ENCODE data around the gene JPH2.

DNA sequence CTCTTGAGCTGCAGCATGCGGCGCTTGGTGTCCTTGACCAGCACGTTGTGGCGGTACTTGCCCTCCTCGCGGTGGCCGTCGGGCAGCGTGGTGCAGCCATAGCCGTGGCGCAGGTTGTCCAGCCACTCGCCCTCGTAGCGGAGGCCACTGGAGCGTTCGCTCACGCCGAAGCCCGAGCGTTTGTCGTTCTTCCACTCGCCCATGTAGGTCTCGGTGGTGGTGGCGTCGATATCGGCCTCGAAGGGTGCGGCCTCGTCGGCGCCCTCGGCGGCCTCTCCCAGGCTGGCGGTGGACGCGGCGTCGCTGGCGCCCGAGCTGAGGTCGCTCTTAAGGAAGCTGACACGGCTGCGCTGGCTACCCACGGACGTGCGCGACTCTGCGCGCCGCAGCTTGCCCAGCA, 27.3 kb downstream of the JPH2 start:
- TF ChIP-seq ARID4B (CRISPR knock-in tag; IDR thresholded peaks at IDR 0.05; ENCODE audit: borderline replicate concordance), result no peak
- TF ChIP-seq, protein P1, sequence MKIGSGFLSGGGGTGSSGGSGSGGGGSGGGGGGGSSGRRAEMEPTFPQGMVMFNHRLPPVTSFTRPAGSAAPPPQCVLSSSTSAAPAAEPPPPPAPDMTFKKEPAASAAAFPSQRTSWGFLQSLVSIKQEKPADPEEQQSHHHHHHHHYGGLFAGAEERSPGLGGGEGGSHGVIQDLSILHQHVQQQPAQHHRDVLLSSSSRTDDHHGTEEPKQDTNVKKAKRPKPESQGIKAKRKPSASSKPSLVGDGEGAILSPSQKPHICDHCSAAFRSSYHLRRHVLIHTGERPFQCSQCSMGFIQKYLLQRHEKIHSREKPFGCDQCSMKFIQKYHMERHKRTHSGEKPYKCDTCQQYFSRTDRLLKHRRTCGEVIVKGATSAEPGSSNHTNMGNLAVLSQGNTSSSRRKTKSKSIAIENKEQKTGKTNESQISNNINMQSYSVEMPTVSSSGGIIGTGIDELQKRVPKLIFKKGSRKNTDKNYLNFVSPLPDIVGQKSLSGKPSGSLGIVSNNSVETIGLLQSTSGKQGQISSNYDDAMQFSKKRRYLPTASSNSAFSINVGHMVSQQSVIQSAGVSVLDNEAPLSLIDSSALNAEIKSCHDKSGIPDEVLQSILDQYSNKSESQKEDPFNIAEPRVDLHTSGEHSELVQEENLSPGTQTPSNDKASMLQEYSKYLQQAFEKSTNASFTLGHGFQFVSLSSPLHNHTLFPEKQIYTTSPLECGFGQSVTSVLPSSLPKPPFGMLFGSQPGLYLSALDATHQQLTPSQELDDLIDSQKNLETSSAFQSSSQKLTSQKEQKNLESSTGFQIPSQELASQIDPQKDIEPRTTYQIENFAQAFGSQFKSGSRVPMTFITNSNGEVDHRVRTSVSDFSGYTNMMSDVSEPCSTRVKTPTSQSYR (CRISPR knock-in tag; IDR thresholded peaks at IDR 0.05), result no peak
- no peak for TF ChIP-seq HMGXB4 (CRISPR knock-in tag; IDR thresholded peaks at IDR 0.05)
- no peak for TF ChIP-seq ZNF232 (CRISPR knock-in tag; IDR thresholded peaks at IDR 0.05)
- TF ChIP-seq, protein P2, sequence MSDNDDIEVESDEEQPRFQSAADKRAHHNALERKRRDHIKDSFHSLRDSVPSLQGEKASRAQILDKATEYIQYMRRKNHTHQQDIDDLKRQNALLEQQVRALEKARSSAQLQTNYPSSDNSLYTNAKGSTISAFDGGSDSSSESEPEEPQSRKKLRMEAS (CRISPR knock-in tag; IDR thresholded peaks at IDR 0.05), result no peak
- TF ChIP-seq ZNF138 (CRISPR knock-in tag; conservative IDR thresholded peaks at IDR 0.05), result no peak
- no peak for TF ChIP-seq IRF1 (CRISPR knock-in tag; IDR thresholded peaks at IDR 0.05)
- no peak for TF ChIP-seq USF2 (CRISPR knock-in tag; IDR thresholded peaks at IDR 0.05)
- no peak for TF ChIP-seq ZNF121 (CRISPR knock-in tag; IDR thresholded peaks at IDR 0.05)
- TF ChIP-seq, protein P3, sequence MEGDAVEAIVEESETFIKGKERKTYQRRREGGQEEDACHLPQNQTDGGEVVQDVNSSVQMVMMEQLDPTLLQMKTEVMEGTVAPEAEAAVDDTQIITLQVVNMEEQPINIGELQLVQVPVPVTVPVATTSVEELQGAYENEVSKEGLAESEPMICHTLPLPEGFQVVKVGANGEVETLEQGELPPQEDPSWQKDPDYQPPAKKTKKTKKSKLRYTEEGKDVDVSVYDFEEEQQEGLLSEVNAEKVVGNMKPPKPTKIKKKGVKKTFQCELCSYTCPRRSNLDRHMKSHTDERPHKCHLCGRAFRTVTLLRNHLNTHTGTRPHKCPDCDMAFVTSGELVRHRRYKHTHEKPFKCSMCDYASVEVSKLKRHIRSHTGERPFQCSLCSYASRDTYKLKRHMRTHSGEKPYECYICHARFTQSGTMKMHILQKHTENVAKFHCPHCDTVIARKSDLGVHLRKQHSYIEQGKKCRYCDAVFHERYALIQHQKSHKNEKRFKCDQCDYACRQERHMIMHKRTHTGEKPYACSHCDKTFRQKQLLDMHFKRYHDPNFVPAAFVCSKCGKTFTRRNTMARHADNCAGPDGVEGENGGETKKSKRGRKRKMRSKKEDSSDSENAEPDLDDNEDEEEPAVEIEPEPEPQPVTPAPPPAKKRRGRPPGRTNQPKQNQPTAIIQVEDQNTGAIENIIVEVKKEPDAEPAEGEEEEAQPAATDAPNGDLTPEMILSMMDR (IDR thresholded peaks at IDR 0.05), result no peak
- no peak for TF ChIP-seq CDX4 (CRISPR knock-in tag; IDR thresholded peaks at IDR 0.05; ENCODE audit: borderline replicate concordance)
- no peak for TF ChIP-seq ZNF416 (CRISPR knock-in tag; IDR thresholded peaks at IDR 0.05)
- TF ChIP-seq SP1 (CRISPR knock-in tag; conservative IDR thresholded peaks at IDR 0.05), result no peak

Data from WTC11 (cell line).